ENCODE data around the gene GABRG3.

The GABRG3 gene

GRCh38 chr15:27509014-27509413 lies 538.0 kb downstream of the GABRG3 start:
- no peak for DNase-seq (ENCODE audit: low read depth)

- DNase-seq (ENCODE audit: low read depth): no peak
These were observed 541.5 kb downstream of the GABRG3 start for GRCh38 chr15:27512281-27513001.

- DNase-seq (ENCODE audit: low read depth): no peak
These were observed 543.5 kb downstream of the GABRG3 start for GRCh38 chr15:27514526-27514925.

GRCh38 chr15:27527490-27528067 lies 556.6 kb downstream of the GABRG3 start:
- no peak for DNase-seq (ENCODE audit: low read depth)

GRCh38 chr15:27529399-27529798 lies 558.4 kb downstream of the GABRG3 start:
- DNase-seq (ENCODE audit: low read depth): no peak

GRCh38 chr15:27530994-27531393 lies 560.0 kb downstream of the GABRG3 start:
- DNase-seq (ENCODE audit: low read depth): no peak

GRCh38 chr15:27532358-27532757 lies 561.4 kb downstream of the GABRG3 start:
- DNase-seq (ENCODE audit: low read depth): no peak

- no peak for DNase-seq (ENCODE audit: low read depth)
These were observed 564.6 kb downstream of the GABRG3 start for GRCh38 chr15:27535445-27536129.

- no peak for DNase-seq (ENCODE audit: low read depth)
These were observed 567.3 kb downstream of the GABRG3 start for GRCh38 chr15:27538325-27538724.

GRCh38 chr15:27541581-27541980 lies 570.6 kb downstream of the GABRG3 start:
- no peak for DNase-seq (ENCODE audit: low read depth)

- DNase-seq (ENCODE audit: low read depth): no peak
These were observed 574.7 kb downstream of the GABRG3 start for GRCh38 chr15:27545494-27546255.

- no peak for DNase-seq (ENCODE audit: low read depth)
These were observed 578.8 kb downstream of the GABRG3 start for GRCh38 chr15:27549746-27550145.

GRCh38 chr15:27550635-27551034 lies 579.7 kb downstream of the GABRG3 start:
- DNase-seq (ENCODE audit: low read depth): no peak

- DNase-seq (ENCODE audit: low read depth): no peak
These were observed 590.8 kb downstream of the GABRG3 start for GRCh38 chr15:27561816-27562215.

GRCh38 chr15:27563765-27564370 lies 592.9 kb downstream of the GABRG3 start:
- no peak for DNase-seq (ENCODE audit: low read depth)

GRCh38 chr15:27564656-27565055 lies 593.7 kb downstream of the GABRG3 start:
- DNase-seq (ENCODE audit: low read depth): no peak

- no peak for DNase-seq (ENCODE audit: low read depth)
These were observed 599.8 kb downstream of the GABRG3 start for GRCh38 chr15:27570746-27571145.

GRCh38 chr15:27573805-27574485 lies 603.0 kb downstream of the GABRG3 start:
- DNase-seq (ENCODE audit: low read depth): no peak

- DNase-seq (ENCODE audit: low read depth): no peak
These were observed 603.6 kb downstream of the GABRG3 start for GRCh38 chr15:27574541-27575054.

- no peak for DNase-seq (ENCODE audit: low read depth)
These were observed 604.5 kb downstream of the GABRG3 start for GRCh38 chr15:27575521-27575920.

- DNase-seq (ENCODE audit: low read depth): no peak
These were observed 605.6 kb downstream of the GABRG3 start for GRCh38 chr15:27576576-27576975.
